Activated T-cell treated with anti-CD3 and anti-CD28 coated beads for 1 hour (primary cell): ENCODE data around the gene CHD6.

ENCODE experiments used
- DNase-seq: peaks from one replicate; pipeline ENCODE4 v3.0.0-alpha.2; 2020; ENCODE audit warnings: low read depth

CHD6 gene

GRCh38 chr20:41395667-41396664 is 222.2 kb downstream of the CHD6 start:
- DNase-seq, result no peak

GRCh38 chr20:41394931-41395666 is 223.1 kb downstream of the CHD6 start:
- no peak for DNase-seq

- no peak for DNase-seq
Observed at GRCh38 chr20:41394081-41394480, 224.1 kb downstream of the CHD6 start.

- DNase-seq, result no peak
Observed at GRCh38 chr20:41393705-41394066, 224.5 kb downstream of the CHD6 start.

GRCh38 chr20:41392871-41393704 is 225.1 kb downstream of the CHD6 start:
- DNase-seq, result no peak

DNA sequence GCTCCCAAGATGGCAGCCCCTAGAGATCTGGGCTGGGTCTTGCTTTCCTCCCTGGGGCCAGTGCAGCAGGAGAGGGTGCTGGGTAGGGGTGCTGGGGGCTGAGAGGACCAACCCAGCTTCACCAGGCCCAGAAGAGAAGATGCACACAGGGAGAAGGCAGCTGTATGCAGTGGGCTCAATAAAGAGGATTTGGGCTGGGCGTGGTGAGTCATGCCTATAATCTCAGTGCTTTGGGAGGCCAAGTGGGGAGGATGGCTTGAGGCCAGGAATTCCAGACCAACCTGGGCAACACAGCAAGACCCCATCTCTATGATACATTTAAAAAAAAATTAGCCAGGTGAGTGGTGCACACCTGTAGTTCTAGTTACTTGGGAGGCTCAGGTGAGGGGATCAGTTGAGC is 225.9 kb downstream of the CHD6 start:
- DNase-seq, result no peak

DNA sequence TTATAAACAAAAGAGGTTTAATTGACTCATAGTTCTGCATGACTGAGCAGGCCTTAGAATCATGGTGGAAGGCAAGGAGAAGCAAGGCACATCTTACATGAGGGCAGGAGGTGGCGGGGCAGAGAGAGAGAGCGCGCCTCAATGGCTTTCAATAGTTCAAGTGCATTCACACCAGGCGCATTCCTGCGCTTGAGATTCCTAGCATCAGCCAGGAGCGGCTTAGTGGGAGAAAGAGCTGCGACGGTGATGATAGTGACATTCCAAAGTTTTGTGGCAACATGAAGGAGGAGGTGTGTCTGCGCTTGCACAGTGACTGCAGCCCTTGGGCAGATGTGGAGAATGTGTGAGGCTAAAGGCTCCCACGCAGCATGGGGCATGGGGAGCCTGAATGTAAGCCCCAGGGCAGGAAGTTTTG is 226.6 kb downstream of the CHD6 start:
- no peak for DNase-seq

DNA sequence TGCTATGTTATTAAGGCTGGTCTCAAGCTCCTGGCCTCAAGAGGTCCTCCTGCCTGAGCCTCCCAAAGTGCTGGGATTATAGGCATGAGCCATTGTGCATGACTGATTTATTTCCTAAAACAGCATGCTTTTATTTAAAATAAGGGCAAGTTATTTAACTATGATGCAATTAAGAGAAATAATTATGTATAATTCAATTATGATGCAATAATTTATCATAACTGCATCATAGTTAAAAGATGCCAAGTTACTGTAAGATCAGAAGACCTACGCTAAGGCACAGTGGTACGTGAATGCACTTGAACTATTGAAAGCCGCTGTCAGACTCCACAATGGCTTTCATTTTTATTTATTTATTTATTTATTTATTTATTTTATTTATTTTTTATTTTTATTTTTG is 227.3 kb downstream of the CHD6 start:
- no peak for DNase-seq

- DNase-seq, result no peak
Observed at GRCh38 chr20:41387444-41387851, 230.7 kb downstream of the CHD6 start.

DNA sequence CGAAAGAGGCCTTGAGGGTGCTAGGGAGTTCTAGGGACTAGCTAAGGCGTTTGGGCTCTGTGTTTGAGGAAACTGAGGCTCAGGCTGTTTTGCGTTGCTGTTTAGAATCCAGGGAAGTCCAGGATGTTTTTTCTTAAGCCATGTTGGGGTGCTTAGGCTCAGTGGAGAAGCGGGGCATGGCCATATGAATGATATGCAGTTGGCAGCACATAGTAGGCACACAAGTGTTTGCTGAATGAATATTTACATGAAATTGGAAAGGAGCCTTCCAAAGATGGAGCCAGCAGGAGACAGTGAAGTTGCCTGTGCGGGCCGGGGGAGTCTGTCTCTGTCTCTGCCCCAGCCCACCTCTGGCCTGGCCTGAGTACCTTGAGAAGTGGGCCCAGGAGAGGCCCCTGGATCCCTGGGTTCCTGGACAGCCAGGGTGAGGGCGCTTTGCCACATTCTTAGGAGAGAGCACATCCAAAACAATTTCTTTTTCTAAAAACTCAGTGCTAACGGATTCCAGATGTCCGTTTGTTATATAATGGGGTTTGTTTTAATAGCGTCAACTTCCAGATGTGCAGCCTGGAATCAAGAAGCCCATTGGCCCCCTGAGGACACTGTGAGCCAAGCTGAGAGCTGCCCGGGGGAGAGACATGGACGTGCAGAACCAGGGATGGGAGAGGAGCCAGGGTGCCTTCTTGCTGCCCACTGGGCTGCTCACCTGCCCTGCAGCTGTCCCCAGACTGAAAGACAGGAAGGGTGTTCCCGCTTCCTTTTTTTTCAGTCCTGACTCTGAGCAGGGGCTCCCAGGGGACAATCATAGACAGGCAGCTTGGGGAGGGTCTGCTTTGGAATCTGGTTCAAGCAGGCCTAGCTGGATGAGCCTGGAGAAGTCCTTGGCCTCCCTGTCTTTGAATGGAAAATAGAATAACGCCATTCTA is 231.4 kb downstream of the CHD6 start:
- no peak for DNase-seq

DNA sequence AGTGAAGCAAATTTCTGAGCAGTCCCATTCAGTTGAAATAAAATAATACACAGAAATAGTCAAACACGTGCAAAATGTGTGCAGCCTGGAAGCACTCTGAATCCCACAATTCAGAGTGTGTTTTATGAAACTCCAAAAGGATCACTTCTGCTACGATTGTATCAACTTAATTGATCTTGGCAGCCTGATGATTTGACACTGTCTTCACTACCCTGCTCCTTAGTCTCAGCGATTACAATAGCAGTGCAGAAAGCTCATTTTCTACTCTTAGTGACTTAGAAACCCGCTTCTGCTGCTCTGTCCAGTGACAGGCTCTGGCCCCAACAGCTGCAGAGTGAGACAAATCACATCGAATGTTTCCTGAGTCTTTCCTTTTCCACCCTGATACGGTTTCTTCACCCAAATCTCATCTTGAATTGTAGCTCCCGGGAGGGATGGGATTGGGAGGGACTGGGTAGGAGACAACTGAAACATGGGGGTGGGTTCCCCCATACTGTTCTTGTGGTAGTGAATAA is 235.3 kb downstream of the CHD6 start:
- DNase-seq, result no peak

- no peak for DNase-seq
Observed at GRCh38 chr20:41380551-41381193, 237.5 kb downstream of the CHD6 start.

GRCh38 chr20:41379551-41379950 is 238.6 kb downstream of the CHD6 start:
- DNase-seq, result no peak

GRCh38 chr20:41377275-41377674 is 240.9 kb downstream of the CHD6 start:
- no peak for DNase-seq

- no peak for DNase-seq
Observed at GRCh38 chr20:41376349-41376748, 241.8 kb downstream of the CHD6 start.

DNA sequence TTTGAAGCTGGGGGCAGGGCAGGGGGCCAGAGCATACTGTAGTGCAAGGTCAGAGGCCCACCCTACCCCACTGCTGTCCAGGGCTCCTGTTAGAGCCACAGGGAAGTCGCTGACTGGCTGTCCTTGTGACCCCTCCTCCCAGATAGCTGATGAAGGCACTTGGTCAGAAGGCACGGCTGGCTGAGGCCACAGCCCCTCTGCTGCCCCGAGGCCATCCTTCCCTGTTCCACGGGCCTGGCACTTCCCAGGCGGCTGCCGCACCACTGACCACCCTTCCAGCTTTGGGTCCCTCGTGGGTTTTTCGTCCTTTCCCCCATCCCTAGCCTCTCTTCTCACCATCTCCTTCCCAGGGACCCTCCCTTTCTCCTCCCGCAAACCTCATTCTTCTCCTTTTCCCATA is 242.3 kb downstream of the CHD6 start:
- no peak for DNase-seq

DNA sequence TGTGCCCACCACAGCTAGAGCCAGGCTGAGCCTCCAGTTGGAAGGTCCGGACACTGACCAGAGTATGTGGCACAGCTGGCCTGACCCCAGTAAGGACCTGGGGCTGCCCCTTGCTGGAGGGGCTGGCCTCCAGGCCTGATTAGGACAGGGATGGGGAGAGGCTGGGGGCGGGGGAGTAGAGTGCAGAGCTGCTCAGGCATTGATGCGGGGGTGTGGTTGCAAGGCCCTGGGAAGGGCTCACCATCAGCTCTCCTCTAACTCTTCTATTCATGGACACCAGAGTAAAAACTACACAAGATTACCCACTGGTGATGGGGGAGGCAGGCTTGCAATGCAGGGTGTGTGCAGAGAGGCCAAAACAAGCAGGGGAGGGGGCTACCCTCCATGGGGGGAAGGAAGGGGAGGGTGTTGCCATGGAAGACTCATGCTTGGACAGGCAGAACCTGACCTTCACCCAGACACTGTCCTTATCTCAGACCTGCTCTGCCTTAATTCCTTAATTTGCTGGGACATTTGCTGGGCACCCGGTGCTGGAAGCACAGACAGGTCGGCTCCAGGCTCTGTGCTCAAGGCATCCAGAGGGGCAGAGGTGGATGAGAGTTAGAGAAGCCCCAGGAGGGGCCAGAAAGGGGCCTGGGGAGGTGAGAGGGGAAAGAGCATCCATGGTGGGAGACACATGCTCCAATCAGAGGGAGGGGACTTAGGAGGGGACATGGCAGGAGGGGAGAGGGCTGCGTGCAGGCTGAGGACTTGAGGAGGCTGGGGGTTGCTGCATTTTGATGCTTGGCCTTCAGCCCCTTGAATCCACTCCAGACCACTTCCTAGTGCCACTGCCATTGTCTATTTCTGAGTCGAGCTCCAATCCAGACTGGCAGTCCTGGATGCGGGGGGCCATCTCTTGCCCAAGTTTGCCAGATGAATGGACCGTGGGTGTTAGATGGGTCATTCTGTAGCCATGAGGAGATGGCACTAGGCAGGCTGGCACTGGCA is 244.0 kb downstream of the CHD6 start:
- DNase-seq, result no peak

DNA sequence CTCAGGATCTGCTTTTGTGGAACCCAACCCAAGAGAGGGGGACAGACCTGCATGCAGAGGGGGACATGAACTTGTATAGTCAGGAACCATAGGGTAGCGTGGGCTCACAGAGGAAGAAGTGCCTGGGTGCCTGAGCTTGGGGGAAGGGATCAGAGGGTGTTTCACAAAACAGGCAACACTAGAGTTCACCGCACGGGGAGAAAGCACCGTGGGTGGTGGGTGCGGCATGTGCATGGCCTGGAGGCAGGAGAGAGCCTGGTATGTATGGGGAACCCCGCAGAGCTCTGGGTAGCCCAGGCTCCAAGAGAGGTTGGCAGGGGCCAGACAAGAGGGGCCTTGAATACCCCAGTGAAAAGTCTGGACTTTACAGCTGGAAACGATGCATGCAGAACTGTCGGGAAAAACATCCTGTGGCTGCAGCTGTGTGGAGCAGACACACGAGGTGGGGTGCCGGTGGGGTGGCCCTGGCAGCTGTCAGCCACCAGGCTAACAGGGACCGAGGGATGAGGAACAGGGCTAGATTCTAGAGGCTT is 244.9 kb downstream of the CHD6 start:
- no peak for DNase-seq

DNA sequence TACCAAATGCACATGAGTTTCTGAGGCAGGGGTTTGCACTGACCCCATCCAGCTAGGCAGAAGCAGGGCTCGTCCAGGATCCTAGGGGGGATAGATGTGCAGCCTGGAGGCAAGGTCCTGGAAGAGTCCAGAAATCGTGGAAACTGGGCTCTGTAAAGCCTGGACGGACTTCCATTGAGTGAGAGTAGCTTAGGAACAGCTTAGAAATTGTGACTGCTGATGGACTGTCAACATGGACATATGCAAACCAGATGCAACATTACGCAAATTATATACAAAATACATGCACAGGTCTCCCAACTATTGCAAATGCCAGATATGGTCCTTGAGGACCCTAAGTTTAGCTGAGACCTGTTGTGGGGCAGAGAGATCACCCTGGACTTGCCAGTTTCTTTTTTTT is 246.8 kb downstream of the CHD6 start:
- DNase-seq, result no peak
